RPMI8226 (cell line): Measurements from ENCODE around the gene UROC1.

Experiments used
- DNase-seq: peaks from one replicate; pipeline ENCODE4 v3.0.0-alpha.2; 2015

Gene UROC1

DNA sequence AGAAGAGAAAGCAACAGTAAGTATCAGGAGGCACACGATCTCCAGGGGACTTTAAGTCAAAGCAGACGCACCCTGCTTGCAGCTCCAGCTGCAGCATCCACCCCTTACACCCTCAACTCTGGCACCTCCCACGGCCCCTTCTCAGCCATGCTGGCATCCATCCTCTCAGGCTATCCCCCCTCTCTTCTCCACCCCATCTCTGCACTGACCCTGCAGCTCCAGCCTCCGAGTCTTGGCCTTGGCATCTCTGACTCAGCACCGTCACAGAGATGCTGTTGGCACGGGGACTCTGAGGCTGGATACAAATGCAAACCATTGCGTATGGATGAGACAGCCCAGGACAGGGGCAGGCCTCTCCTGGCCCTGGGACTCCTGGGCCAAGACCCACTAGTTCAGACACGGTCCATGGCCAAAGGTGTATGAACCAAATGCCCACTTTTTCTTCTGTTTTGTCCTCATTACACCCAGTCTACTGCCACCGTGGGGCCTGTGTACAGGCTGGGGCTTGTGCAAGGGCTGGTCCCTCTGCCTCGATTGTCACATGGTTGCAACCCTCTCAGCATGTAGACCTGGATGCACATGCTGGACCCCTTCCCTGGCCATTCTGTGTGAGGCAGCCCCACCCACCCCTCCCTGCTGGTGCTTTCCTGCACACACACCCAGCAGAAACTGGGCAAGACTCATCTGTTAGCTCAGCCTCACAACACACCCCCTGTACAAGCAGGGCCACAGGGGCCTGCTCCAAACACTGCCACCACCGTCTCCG, 23.2 kb downstream of the UROC1 start:
- peak; percentile 55 for DNase-seq

DNA sequence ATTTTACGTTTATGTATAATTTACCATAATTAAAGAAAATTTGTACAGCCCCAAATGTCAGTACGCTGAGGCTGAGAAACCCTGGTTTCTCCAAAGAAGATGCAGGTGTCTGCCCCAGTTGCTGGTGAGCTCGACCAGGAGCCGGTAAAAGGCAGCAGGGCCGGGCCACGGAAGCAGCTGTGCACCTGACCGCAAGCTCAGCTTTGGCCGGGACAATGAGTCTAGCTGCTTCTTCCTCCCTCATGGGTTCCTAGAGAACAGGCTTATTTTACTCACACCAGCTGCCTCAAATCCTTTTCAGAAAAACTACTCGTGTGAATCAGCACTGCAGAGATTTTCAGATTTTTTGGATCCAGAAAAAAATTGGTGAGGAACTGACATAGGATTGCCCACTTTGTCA, 23.8 kb downstream of the UROC1 start:
- peak; percentile 92 for DNase-seq

DNA sequence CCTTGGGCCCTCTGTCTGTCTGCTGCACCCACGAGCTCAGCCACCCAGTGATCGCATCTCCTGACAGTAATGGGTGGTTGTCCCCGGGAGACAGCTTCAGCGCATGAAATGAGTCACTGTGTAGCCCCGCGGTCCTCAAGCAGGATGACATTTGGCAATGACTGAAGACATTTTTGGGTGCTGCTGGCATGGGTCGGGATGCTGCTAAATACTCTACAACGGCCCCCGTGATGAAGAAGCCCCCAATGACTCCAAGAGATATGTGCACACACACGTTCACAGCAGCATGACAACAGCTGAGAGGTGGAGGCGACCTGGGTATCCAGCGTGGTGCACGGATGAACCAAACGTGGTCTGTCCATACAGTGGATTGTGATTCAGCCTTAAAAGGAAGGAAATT, 24.5 kb downstream of the UROC1 start:
- DNase-seq: no peak

- DNase-seq: no peak
Measured at GRCh38 chr3:126491221-126492013, 26.2 kb downstream of the UROC1 start.

- peak; percentile 79 for DNase-seq
Measured at GRCh38 chr3:126490619-126491018, 27.0 kb downstream of the UROC1 start.

DNA sequence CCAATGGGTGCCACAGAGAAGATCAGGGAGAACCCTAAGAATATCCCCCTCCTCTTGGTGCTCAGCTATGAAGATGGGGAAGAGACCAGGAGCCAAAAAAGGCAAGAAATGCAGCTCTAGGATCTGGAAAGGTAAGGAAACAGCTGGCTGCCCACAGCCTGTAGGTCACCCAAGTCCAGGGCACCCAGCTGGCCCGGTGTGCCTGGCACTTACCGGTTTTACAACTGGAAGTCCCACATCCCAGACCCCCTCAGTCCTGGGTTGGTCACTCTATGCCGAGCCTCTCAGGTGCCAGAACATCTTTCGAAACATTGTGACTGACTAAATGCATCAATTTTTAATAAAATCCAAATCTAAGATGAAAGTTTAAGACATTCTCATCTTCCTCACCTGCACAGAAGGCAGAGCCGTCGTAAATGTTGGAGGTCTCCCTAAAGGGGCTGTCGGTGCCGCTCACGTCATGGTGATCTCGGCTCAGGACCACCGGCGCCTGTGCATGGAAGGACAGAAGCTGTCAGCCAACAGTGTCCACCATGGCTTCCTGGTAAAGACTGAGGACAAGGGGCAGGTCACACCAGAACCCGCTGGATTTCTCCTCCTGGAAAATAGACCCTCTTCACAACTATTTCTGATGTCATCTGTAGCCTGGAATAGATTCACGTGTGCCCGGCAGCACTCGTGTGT, 28.5 kb downstream of the UROC1 start:
- DNase-seq: no peak

DNA sequence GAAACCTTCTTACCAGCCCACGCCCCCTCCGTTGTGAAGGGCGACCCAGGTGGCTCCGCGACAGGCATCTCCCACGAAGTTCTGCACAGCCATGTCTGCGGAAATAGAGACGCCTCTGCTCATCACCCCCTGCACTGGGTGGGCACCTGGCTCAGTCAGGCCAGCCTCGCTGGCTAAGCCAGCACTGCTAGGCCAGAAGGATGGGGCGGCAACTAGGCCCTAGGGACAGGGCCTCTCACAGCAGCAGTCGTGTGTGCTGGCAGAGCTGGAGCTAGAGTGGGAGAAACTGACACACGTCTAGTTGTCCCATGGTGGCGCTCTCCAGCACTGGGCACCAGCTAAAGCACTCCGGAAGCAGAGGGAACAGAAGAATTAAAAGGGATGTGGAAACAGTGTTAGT, 29.4 kb downstream of the UROC1 start:
- no peak for DNase-seq

- peak; percentile 68 for DNase-seq
Measured at GRCh38 chr3:126487151-126487771, 30.3 kb downstream of the UROC1 start.

GRCh38 chr3:126486360-126486847, 31.2 kb downstream of the UROC1 start:
- no peak for DNase-seq

- no peak for DNase-seq
Measured at GRCh38 chr3:126485956-126486355, 31.6 kb downstream of the UROC1 start.

- DNase-seq: peak; percentile 83
Measured at GRCh38 chr3:126485176-126485897, 32.2 kb downstream of the UROC1 start.

DNA sequence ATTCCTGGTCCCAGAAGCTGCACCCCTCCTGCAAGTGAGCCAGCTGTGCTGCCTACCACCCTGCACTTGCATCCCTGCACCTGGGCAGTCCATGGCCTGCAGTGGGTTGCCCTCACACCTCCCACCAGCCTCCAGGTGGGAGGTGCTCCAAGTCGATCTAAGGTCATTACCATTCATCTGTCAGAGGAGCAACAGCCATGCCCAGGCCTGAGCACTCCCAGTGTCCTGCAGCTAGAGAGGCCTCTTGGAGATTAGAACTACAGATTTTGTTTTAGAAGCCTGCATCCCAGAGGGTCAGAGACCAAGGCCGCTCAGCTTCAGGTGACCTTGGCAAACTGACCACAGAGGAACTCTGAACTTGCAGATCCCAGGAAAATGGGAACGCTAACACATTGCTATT, 32.9 kb downstream of the UROC1 start:
- DNase-seq: peak; percentile 28

GRCh38 chr3:126484148-126484547, 33.4 kb downstream of the UROC1 start:
- no peak for DNase-seq

GRCh38 chr3:126483321-126483761, 34.2 kb downstream of the UROC1 start:
- DNase-seq: no peak

DNA sequence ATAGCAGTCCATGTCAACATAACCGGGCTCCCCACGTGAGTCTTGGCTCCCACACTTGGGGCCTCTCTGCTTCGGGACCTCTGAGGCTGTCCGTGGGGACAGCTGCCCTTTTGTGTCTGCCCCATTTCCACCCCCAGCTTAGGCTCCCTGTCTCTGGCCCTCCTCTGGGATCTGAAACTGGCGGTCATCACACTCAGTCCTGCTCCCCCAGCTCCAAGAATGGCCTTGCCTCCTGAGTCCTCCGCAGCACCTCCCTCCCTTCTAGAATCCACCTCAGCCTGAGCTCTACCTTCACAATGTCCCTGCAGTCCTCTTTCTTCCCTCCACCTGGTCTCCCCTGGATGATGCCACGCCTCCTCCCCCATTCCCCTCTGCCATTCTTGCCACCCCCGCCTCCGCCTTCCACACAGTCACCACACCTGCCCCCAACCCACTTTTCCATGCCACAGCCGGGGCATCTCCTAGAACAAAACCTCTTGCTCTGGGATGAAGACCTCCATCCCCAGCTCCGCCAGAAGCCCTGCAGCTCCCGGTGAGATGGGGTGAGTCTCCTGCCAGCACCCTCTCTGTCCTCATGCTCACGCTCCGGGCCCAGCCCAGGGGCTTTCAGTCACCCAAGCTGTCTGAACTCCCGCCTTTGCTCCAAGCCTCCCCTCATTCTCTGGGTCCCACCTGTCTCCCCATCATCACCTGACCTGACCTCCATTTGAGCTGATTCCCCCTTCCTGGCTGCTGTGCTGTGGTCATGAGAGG, 34.9 kb downstream of the UROC1 start:
- no peak for DNase-seq

- no peak for DNase-seq
Measured at GRCh38 chr3:126481808-126482502, 35.6 kb downstream of the UROC1 start.

GRCh38 chr3:126480861-126481260, 36.7 kb downstream of the UROC1 start:
- DNase-seq: no peak

DNA sequence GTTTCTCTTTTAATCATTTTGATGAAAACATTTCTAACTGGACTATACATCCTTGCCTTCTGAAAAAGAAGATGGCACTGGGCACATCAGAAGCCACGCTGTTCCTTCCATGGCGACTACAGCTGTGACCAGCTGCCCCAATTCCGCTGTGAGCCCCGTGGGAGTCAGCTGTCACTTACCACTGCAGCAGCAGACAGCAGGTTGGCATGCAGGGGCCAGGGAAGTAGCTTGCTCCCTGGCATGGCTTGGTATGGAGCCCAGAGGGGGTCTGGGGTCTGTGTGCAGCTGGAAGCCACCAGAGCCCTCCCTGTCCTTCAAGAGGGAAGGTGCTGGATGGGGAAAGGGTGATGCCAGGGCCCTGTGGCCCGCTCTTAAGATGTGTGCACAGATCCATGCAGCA, 37.4 kb downstream of the UROC1 start:
- no peak for DNase-seq

- DNase-seq: no peak
Measured at GRCh38 chr3:126479642-126480041, 37.9 kb downstream of the UROC1 start.

DNA sequence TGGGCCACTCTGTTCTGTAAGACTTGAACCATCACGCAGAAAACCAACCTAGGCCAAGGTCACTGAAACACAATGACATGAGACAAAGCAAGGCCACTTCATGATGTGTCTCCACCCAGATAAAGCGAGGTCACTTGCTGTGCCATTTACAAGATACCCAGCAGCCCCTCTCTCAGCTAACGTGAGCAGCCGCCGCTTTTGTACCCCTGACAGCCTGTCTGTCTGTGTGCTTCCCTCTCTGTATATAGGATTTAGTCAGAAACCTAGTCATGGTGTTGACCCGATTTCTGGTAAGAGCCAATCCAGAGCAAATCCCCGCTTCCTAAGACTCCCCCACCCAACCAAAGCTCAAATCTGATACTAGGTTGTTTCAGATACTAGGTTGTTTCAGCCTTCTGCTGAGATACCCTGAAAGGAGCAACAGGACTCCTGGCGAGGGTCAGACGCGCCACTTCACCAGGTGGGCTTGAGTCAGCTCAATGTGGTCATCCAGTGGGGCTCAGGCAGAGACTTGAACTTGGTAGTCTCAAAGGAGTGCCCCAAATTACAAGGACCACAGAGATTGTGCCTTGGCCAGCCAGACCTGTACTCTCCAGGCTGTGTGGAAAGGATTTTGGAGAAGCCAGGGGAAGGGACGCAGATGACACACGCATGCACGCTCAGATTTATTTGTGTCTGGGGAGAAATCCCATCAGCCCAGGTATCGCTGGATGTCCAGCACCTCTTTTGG, 38.8 kb downstream of the UROC1 start:
- DNase-seq: no peak
